Right lobe of liver (tissue), 4 donors: ENCODE data around the gene CTCF.

ENCODE experiments used
- CTCF ChIP-seq, 4 donors: fragments of 200-600 bp in 3 of 4; fragments of 450-650 bp in 1 of 4; IDR thresholded peaks; one replicate each; pipeline versions ENCODE4 v1.5.1 to v1.8.0; 2016 to 2022; ENCODE audit warnings: antibody characterized with exemption in 4 of 4, mild to moderate bottlenecking in 2 of 4
- POLR2A ChIP-seq: fragments of 450-650 bp; IDR thresholded peaks from one replicate; pipeline ENCODE4 v1.6.1; 2017; ENCODE audit warnings: antibody characterized with exemption, mild to moderate bottlenecking
- donor health status: DM: no; HTN: no; CAD: no.
- donor health status: DM: no; HTN: no; CAD: no.
- donor health status: DM: no; HTN: yes; CAD: no.

- TF ChIP-seq CTCF (IDR thresholded peaks at IDR 0.05) (no peak), POLR2A (no peak)
Observed at GRCh38 chr16:67516296-67517154, 45.8 kb upstream of the CTCF start.
